ENCODE data around the gene PAK5.
A peak's percentile ranks its signal among the peaks of the same experiment; 100 is the strongest.

PAK5 gene

GRCh38 chr20:9616455-9616805, 222.4 kb downstream of the PAK5 start:
- no peak for DNase-seq (ENCODE audit: low spot score)

- no peak for DNase-seq (ENCODE audit: low spot score)
Measured at GRCh38 chr20:9615766-9616454, 223.0 kb downstream of the PAK5 start.

GRCh38 chr20:9615118-9615517, 223.8 kb downstream of the PAK5 start:
- no peak for DNase-seq (ENCODE audit: low spot score)

- DNase-seq (ENCODE audit: low spot score): no peak
Measured at GRCh38 chr20:9613871-9614270, 225.0 kb downstream of the PAK5 start.

DNA sequence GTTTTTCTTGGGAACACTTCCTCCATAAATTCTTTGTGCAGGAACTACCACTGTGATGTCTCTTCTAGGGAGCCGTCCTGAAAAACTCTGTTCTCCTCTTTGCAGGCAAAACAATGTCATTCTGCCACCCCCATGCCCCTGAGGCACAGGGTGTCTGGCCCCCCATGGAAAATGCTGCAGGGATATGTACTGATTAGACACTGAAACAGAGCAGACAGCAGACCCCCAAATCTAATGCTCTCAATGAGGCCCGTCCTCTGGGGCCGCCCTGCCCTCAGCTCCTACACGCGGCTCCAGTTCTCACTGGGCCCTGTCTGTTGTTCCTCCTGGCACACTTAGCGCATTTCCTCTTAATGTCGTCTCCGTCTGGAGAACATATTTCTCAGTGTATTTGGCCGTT, 227.0 kb downstream of the PAK5 start:
- no peak for DNase-seq (ENCODE audit: low spot score)

DNA sequence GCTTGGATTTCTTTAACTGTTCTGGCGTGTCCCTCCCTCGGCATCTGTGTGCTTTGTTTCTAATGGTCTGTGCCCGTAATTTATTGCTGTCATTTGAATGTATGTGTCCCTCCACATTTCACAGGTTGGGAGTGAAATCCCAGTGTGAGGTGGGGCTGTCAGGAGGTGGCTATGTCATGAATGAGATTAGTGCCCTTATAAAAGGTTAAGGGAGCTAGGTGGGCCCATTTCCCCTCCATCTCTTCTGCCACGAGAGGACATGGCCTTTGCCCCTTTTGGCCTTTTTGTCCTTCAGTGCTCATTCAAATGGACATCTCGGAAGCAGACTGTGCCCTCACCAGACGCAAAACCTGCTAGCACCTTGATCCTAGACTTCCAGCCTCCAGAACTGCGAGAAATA, 228.2 kb downstream of the PAK5 start:
- DNase-seq (ENCODE audit: low spot score): no peak

DNA sequence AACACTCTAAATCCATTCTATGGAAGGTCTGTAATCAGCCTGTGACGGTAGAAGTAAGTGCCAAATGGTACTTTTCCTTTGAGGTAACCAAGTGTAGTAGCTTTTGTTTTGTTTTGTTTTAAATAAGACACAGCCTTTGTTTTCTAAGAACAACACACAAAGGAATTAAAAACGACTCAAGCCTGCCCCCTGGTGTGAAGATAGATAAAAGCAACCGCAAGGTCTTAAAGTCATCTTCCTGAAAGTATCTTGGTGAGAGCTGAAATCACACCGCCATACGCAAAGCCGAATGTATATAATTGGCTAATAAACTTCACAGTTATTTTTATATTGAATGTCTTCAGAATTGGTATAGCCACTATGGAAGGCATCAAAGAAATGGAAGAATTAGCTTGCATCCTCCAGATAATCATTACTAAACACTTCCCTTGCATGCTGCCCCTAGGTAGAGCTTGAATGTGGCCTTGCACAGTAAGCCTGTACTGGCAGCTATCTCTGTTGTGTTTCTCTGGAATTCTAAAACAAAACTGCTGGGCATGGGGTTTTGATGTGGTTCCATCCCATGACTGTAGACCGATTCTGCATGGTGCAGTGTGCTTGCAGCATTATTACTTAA, 228.9 kb downstream of the PAK5 start:
- DNase-seq (ENCODE audit: low spot score): peak; percentile 39

- DNase-seq (ENCODE audit: low spot score): no peak
Measured at GRCh38 chr20:9608639-9609340, 230.1 kb downstream of the PAK5 start.

DNA sequence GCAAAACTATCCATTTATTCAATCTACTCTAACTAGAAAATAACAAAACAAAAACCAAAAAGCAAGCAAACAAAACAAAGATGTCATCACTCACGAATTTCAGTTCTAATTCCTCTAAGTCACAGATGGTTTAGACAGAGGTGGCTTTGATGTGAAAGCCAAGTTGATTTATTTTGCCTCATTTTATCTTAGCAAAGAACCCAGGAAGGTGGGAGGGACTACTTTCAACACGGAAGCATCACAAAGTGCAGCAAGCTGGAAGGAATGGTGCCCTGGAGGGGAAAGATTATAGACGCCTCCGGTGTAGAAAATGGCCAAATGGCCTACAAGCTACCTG, 236.1 kb downstream of the PAK5 start:
- DNase-seq (ENCODE audit: low spot score): no peak

- no peak for DNase-seq (ENCODE audit: low spot score)
Measured at GRCh38 chr20:9600562-9600961, 238.3 kb downstream of the PAK5 start.

DNA sequence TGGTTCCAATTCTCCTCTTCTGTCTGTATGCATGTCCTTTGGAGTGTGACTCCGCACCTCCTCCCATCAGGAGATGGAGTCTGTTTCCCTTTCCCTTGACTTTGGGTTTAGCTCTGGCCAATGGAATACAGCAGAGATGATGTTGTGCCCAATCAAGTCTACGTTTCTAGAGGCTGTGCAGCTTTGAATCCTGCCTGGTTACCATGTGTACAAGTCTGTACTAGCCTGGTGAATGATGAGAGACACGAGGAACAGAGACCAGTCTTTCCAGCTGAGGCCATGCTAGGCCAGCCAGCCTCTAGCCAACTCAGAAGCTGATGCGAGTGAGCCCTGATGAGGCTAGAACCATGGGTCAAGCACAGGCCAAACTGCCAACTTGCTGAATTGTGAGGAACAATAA, 241.3 kb downstream of the PAK5 start:
- no peak for DNase-seq (ENCODE audit: low spot score)

- DNase-seq (ENCODE audit: low spot score): no peak
Measured at GRCh38 chr20:9595763-9596162, 243.1 kb downstream of the PAK5 start.

- no peak for DNase-seq (ENCODE audit: low spot score)
Measured at GRCh38 chr20:9594284-9594875, 244.5 kb downstream of the PAK5 start.

DNA sequence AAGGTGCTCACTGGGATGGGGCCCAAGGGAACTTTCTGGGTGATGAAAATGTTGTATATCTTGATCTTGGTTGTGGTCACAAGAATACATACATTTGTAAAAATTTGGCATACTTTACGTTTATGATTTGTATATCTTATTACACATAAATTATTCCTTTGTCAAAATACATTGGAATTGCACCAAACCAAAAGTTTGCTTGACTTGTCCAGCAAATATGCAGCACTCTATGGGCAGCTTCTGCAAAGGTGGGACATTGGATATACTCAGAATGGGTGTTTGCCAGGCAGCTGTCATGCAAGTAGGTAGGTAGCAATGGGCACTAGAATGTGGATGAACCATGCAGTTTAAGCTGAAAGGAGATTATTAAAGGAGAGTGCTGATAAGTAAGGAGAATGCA, 246.5 kb downstream of the PAK5 start:
- DNase-seq (ENCODE audit: low spot score): no peak

- no peak for DNase-seq (ENCODE audit: low spot score)
Measured at GRCh38 chr20:9591080-9591479, 247.8 kb downstream of the PAK5 start.

DNA sequence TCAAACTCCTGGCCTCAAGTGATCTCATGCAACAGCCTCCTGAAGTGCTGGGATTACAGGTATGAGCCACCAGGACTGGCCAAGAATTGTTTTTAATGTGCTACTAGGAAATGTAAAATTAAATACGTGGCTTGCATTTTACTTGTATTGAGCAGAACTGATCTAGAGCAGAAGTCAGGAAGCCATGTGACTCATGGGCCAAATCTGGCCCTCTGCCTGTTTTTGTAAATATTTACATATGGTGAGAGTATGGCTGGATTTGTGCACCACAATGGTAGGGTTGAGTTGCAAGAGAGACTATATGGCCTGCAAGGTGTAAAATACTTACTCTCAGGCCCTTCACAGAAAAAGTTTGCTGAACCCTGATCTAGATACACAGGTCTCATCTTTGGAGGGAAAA, 248.7 kb downstream of the PAK5 start:
- no peak for DNase-seq (ENCODE audit: low spot score)

DNA sequence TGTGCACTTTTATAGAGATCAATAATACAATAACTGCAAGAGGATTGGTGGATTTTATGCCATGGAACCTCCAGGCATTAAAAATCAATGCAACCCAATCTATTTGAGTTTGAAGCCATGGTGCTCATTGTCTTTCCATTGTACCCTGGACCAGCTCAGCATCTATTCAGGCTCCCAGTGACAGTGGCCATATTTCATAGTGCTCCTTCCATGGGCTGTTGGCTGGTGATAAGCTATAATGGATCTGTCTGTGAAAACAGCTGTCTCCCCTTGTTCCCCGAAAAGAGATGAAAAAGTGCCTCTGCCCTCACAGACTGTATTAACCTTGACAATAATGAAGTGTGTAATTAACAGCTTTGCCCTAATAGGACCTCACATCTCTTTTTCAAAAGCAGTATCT, 250.2 kb downstream of the PAK5 start:
- no peak for DNase-seq (ENCODE audit: low spot score)

GRCh38 chr20:9583151-9583550, 255.7 kb downstream of the PAK5 start:
- DNase-seq (ENCODE audit: low spot score): no peak

- DNase-seq (ENCODE audit: low spot score): no peak
Measured at GRCh38 chr20:9582137-9582536, 256.7 kb downstream of the PAK5 start.

DNA sequence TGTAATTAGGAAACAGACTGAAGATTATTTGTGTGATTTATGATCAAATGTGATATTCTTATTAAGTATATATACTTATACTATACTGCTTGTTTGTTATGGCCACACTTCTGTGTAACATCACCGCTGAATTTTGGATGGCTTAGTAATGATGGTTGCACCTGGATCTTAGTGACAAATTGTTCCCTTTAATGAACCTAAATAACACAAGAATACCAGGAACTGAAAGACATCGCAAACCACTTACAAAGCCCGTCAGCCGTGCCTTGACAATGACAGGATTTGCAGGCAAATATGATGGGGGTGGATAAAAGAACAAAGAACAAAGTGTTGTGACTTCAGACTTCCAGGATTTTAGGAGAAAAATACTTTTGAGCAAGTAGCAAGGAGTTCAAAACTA, 257.4 kb downstream of the PAK5 start:
- no peak for DNase-seq (ENCODE audit: low spot score)

DNA sequence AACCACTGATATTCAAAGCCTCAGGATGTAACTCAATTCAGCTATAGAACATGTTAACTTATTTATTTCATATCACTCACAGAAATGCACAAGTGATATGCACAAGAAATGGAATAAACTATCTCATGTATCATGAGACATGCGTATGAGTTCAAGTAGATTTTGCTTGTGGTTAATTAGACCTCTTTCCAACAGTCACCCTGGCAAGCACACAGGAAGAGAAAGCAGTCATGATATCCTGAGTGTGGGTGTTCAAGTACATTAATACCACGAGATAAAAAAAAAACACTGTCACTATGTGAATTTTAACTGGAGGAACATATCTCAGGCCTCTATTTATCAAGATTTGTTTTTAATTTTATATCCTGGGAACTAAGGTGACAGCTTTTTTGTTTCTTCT, 260.3 kb downstream of the PAK5 start:
- no peak for DNase-seq (ENCODE audit: low spot score)

GRCh38 chr20:9577397-9577796, 261.5 kb downstream of the PAK5 start:
- no peak for DNase-seq (ENCODE audit: low spot score)

DNA sequence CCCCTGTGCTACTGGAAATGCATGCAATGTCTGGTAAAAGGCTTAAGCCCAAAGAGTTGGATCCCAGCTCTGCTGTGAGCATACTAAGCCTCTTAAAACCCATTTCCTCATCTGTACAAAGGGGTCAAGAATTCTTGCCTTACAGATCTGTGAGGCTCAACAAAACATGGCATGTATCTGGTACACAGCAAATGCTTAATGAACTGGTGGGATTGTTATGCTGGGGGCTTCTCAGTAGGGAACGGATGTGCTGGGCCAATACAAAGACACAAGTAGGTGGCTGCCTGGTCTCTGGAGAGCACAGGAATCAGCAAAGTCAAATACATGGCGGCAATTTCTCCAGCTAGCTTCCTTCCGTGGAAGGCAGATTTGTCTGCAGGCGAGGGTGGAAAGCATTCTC, 262.2 kb downstream of the PAK5 start:
- DNase-seq (ENCODE audit: low spot score): no peak
